NCI-H2171 (cell line): Measurements from ENCODE around the gene ZNF777.
"Not testable (repeated sequence)": the region's sequence is repeated elsewhere in the genome, so short reads cannot be mapped to it uniquely, and the experiment has no call there.

Experiments used
- DNase-seq: peaks from one replicate; lab custom pipeline; 2025; lab: John Stamatoyannopoulos, UW

ZNF777 gene

GRCh38 chr7:149450821-149451220 lies 10.0 kb downstream of the ZNF777 start:
- no peak for DNase-seq

DNA sequence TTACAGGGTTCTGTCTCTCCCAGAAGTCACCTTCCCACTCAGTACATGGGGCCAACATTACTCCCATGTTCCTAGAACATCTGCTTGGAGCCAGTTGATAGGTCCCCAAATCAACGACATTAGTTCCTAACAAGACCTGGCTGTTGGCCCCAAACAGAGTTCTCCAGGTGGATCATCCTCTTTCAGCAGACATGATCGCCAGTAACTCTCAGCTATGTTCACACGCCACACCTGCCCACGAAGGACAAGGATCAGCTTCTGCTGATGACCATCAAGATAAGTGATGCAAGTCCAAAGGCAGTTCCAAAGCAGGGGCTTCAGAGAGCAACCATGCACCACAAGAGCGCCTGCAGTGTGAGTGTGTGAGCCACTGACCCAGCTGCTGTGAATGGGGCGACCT lies 11.0 kb downstream of the ZNF777 start:
- DNase-seq, result no peak

- no peak for DNase-seq
Measured at GRCh38 chr7:149448961-149449360, 11.9 kb downstream of the ZNF777 start.

GRCh38 chr7:149446026-149446425 lies 14.8 kb downstream of the ZNF777 start:
- DNase-seq, result not testable (repeated sequence)

DNA sequence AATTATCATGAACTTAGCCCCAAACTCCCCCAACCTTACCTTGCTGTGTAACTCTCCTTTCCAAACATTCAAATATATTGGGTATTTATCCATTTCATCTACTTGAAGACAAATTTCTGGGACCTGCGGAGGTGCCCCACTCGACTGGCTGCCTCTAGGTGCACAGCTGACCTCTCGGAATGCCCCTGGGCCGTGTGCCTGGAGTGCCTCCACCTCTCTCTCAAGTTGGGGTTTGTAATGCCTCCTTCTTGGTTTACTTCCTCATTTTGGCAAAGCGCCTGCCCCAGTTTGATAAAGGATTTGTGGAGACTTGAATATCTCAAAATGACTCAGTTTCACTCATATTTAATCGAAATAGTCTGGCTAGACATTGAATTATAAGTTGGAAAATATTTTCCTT lies 16.6 kb downstream of the ZNF777 start:
- DNase-seq, result no peak

DNA sequence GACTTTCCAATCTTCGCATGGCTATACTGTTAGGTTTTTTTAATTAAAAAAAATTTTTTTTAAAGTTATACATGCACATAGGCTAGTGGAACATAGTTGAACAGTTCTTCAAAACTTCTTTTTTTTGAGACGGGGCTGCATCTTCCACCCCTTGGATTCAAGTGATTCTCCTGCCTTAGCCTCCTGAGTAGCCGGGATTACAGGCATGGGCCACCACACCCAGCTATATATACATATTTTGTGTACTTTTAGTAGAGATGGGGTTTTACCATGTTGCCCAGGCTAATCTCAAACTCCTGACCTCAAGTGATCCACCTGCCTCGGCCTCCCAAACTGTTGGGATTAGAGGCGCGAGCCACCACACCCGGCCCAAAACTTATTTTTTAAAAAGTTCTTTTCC lies 17.3 kb downstream of the ZNF777 start:
- no peak for DNase-seq

- no peak for DNase-seq
Measured at GRCh38 chr7:149442924-149443323, 17.9 kb downstream of the ZNF777 start.

- no peak for DNase-seq
Measured at GRCh38 chr7:149440222-149440621, 20.6 kb downstream of the ZNF777 start.

DNA sequence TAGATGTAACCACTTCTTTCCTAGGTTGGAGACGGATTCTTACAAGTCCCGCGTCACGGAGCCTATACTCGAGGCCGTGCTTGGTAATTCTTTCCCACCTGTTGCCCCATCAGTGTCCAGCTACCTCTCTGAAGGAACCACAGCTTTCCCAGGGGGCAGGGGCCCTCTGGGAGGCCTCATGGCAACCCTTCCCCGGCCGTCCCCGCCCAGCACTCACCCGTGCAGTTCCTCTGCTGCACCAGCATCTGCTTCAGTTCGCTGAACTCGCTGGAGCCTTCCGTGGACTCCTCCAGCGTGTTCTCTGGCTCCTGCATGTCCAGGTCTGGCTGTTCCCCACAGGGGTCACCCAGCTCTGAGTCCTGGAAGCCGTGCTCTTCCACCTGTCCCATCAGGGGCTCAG lies 24.5 kb downstream of the ZNF777 start:
- DNase-seq, result no peak

GRCh38 chr7:149433124-149433523 lies 27.7 kb downstream of the ZNF777 start:
- no peak for DNase-seq

DNA sequence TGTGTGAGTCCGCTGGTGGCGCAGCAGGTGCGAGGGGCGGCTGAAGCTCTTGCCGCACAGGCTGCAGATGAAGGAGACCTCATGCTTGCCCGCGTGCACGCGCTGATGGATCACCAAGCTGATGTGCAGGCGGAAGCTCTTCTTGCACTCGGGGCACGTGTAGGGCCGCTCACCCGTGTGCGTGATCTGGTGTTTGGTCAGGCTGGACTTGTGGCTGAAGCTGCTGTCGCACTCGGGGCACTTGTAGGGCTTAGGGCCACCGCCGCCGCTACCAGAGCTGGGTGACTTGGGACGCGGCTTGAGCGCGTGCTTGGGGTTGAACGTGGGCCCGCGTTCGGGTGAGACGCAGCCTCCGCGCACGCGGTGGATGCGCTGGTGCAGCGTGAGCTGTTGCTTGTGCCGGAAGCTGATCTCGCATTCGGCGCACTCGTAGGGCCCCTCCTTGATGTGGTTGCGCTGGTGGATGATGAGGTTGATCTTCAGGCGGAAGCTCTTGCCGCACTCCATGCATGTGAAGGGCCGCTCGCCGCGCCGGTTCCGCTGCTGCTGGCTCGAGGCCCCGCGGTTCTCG lies 28.7 kb downstream of the ZNF777 start:
- DNase-seq, result no peak

GRCh38 chr7:149431486-149432120 lies 29.3 kb downstream of the ZNF777 start:
- DNase-seq, result no peak

DNA sequence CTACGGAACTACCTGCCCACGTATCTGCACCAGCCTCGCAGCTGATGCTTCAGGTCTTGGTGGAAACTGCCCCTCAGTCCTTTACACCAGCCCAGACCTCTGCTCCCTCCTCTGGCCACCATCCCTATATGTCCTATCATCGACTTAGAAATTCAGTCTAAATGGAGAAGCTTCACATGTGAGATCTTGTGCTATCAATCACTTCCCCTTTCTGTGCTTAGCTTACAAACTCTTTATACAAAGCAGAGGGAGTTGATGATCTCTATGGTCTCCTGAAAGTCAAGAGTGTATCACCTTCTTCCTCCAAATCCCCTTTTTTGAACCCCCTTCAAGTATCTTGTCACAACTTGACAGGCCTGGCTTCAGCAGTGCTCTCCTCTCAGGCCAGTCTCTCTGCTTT lies 30.7 kb downstream of the ZNF777 start:
- DNase-seq, result no peak

GRCh38 chr7:149427893-149428292 lies 33.0 kb downstream of the ZNF777 start:
- DNase-seq, result no peak

- DNase-seq, result no peak
Measured at GRCh38 chr7:149427096-149427680, 33.7 kb downstream of the ZNF777 start.

GRCh38 chr7:149423449-149424110 lies 37.3 kb downstream of the ZNF777 start:
- no peak for DNase-seq

DNA sequence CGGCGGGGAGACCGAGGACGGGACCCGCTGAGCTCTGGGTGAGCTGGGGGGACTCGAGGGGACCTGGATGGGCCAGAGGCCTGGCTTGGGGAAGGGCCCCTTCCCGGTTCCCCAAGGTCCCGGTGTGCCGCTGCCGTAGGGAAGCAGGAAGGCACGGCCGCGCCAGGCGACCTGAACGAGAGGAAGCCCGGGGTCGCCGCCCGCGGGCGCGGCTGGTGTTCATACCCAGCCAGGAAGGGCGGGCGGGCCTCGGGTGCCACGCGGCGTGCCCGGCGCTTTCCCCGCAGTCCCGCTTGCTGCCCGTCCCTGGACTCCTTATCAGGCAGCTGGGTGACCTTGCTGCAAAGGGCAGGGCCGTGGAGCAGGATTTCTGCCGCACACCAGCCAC lies 38.0 kb downstream of the ZNF777 start:
- no peak for DNase-seq

- peak; percentile 80 for DNase-seq
Measured at GRCh38 chr7:149422162-149422913, 38.5 kb downstream of the ZNF777 start.

DNA sequence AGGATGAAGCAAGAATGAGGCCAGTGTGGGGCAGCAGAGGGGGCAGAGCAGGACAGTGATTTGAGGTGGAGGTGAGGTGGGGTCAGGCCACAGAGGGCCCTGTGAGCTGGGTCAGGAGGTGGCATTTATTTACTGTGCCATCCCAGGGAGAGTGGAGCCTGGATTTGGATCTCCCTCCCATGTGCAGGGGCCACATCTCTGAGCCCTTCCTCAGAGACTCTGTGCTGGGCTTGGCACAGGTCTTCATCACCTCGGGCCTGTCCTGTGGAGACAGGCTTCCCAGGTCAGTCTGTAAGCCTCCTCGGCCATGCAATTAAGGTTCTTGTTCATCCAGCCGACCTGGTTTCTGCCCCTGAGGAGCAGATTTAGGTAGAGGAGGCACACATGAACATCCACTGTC lies 40.9 kb downstream of the ZNF777 start:
- DNase-seq, result no peak

- DNase-seq, result no peak
Measured at GRCh38 chr7:149415391-149416071, 45.3 kb downstream of the ZNF777 start.

DNA sequence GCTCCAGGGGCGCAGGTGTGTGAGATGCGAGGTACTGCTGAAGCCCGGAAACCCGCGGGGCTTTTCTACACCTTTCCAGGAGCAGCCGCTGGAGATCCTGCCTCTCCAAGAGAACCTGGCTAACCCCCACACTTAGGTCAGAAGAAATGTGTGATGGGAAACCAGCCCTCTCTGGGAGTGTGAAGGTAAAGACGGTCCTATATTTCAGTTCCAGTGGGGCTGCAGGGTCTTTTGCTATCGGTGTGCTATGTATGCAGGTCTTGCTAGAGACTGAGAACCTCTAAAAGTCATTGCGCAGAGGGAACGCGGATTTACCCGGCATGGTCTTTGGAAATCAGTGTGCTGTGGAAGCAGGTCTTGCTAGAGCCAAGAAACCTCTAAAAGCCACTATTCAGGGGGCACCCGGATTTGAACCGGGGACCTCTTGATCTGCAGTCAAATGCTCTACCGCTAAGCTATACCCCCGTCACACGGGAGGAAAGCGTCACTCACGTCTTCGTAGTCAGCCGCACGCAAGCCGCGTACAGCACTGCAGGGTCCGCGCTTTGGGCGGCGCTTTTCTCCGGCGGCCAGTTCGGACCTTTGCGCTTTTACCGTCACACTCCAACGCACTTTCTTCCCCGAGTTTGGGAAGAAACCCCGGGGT lies 46.0 kb downstream of the ZNF777 start:
- DNase-seq, result no peak
